HepG2 (cell line): ENCODE results near the gene CLN6. TPM values are rescaled to one million over a fixed set of nuclear protein-coding genes. Genes with fewer than 3 reads are reported as not detected.

Experiments
- IKZF1 ChIP-seq: fragments of 450-650 bp; IDR thresholded peaks from 2 replicates; pipeline ENCODE4 v1.7.1; 2016
- MTA1 ChIP-seq: sonication (generic); formaldehyde crosslinking; IDR thresholded peaks from 2 replicates; pipeline ENCODE4 v1.4.0; 2020; ENCODE audit warnings: missing genetic modification reagents, mild to moderate bottlenecking, borderline replicate concordance
- NONO ChIP-seq, 2 experiments: fragments of 450-650 bp in 1 of 2; sonication (generic) in 1 of 2; formaldehyde crosslinking in 1 of 2; IDR thresholded peaks in 1 of 2; conservative IDR thresholded peaks in 1 of 2; 2 replicates each; pipeline versions ENCODE4 v1.6.1 to v1.8.0; 2017 to 2022; ENCODE audit warnings: mild to moderate bottlenecking in 1 of 2, missing genetic modification reagents in 1 of 2, moderate library complexity in 1 of 2
- RARG ChIP-seq: sonication (generic); formaldehyde crosslinking; IDR thresholded peaks from 2 replicates; pipeline ENCODE4 v1.4.0; 2020; ENCODE audit warnings: low read depth, mild to moderate bottlenecking, missing genetic modification reagents
- REPIN1 ChIP-seq: sonication (generic); formaldehyde crosslinking; IDR thresholded peaks from 2 replicates; pipeline ENCODE4 v1.8.0; 2022; ENCODE audit warnings: missing genetic modification reagents, low read depth, mild to moderate bottlenecking, borderline replicate concordance
- RORA ChIP-seq: sonication (generic); formaldehyde crosslinking; IDR thresholded peaks from 2 replicates; pipeline ENCODE4 v1.5.0; 2020; ENCODE audit warnings: mild to moderate bottlenecking, missing genetic modification reagents, moderate library complexity
- SKI ChIP-seq: fragments of 450-650 bp; IDR thresholded peaks from one replicate; pipeline ENCODE4 v1.6.1; 2018; ENCODE audit warnings: mild to moderate bottlenecking; ENCODE audit not compliant: partially characterized antibody
- ZEB1 ChIP-seq: IDR thresholded peaks from 2 replicates; pipeline ENCODE4 v1.6.1; 2012; ENCODE audit warnings: mild to moderate bottlenecking, low read depth, inconsistent platforms; ENCODE audit not compliant: insufficient replicate concordance
- ZNF263 ChIP-seq: sonication (generic); formaldehyde crosslinking; IDR thresholded peaks from 2 replicates; pipeline ENCODE4 v1.4.0; 2020; ENCODE audit warnings: missing genetic modification reagents
- ZNF841 ChIP-seq: sonication (generic); formaldehyde crosslinking; IDR thresholded peaks from 2 replicates; pipeline ENCODE4 v1.8.1; 2023; ENCODE audit warnings: missing genetic modification reagents, borderline replicate concordance
- ZSCAN9 ChIP-seq: IDR thresholded peaks from 2 replicates; pipeline ENCODE4 v1.6.1; 2016; ENCODE audit warnings: borderline replicate concordance
- polyA plus RNA-seq, 8 experiments: library from polyadenylated mRNA; depleted of rRNA in 3 of 8; stranded (reverse) in 7 of 8; unstranded in 1 of 8; fragments of >200 nt; fragmentation: Illumina TruSeq in 4 of 8; extraction: Trizol in 4 of 8; gene quantifications; 2 replicates each; pipeline versions ENCODE4 v1.2.1 to v1.2.3, GENCODE V29; 2011 to 2016; ENCODE audit warnings: low read depth in 4 of 8, missing spikeins in 1 of 8, mixed read lengths in 1 of 8; ENCODE audit not compliant: insufficient read depth in 1 of 8
- total RNA-seq, 5 experiments: library from RNA; depleted of rRNA; stranded (reverse); fragments of >200 nt; fragmentation: Illumina TruSeq; extraction: Trizol; gene quantifications; 2 replicates each; pipeline ENCODE4 v1.2.3, GENCODE V29; 2016; ENCODE audit warnings: low read depth in 1 of 5
- TF ChIP-seq, protein P1 (sequence below): IDR thresholded peaks from 2 replicates; pipeline ENCODE4 v1.6.1; 2016; ENCODE audit warnings: missing compliant biosample characterization, missing genetic modification reagents, borderline replicate concordance
- TF ChIP-seq, protein P2 (sequence below): sonication (generic); formaldehyde crosslinking; IDR thresholded peaks from 2 replicates; pipeline ENCODE4 v1.8.1; 2023; ENCODE audit warnings: mild to moderate bottlenecking, missing genetic modification reagents
- TF ChIP-seq, protein P3 (sequence below), 2 experiments: sonication (generic) in 1 of 2; formaldehyde crosslinking in 1 of 2; IDR thresholded peaks; 2 replicates each; pipeline versions ENCODE4 v1.4.0 to v1.6.1; 2018 to 2020; ENCODE audit warnings: missing genetic modification reagents in 2 of 2, borderline replicate concordance in 1 of 2, low read depth in 1 of 2, mild to moderate bottlenecking in 1 of 2, missing biosample characterization in 1 of 2
- TF ChIP-seq, protein P4 (sequence below): sonication (generic); formaldehyde crosslinking; IDR thresholded peaks from 2 replicates; pipeline ENCODE4 v1.4.0; 2020; ENCODE audit warnings: missing genetic modification reagents
- TF ChIP-seq, protein P5 (sequence below): sonication (generic); formaldehyde crosslinking; IDR thresholded peaks from 2 replicates; pipeline ENCODE4 v1.4.0; 2020; ENCODE audit warnings: low read depth, missing genetic modification reagents
- TF ChIP-seq, protein P6 (sequence below): sonication (generic); formaldehyde crosslinking; IDR thresholded peaks from 2 replicates; pipeline ENCODE4 v1.8.0; 2022; ENCODE audit warnings: mild to moderate bottlenecking, missing genetic modification reagents

CLN6 gene
- total and polyA plus RNA-seq, 2 of the 13 experiments (the other 11 are each of a cell fraction or from before 2014, with no cell fraction given), result 24.9 to 27.1 TPM

DNA sequence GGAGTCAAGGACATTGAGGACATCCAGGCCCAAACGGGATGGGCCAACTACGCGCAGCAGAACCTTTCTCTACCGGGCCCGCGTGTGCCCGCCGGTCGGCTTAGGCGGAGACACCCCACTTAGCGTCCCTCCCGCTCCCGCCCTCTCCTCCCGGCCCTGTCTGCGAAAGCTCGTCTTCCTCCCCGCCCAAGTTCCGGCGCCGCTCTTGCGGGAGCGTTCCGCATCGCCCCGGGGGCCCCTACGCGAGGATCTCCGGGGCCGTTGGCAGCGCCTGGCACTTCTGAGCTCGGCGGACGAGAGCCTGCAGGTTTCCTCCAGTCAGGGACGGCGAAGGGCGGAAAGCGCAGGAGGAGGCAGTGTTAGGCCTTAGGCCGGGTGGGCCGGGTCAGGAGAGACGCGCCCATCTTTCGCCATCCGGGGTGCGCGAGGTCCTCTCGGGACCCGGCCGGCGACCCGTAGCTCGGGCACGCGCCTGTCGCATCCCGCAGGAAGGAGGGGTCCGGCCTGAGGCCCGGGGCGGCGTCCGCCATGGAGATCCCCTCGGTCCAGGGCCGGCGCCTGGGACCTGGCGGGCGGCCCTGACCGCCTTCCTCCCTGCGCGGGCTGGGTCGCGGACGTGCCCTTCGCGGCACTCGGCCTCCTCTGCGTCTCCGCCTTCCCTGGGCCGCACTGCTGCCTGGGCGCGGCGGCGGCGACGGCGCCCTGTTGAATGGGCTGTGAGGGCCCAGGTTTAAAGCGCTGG lies 48.2 kb upstream of the CLN6 start, which contains the start of gene FEM1B (continued):
- TF ChIP-seq, protein P1, sequence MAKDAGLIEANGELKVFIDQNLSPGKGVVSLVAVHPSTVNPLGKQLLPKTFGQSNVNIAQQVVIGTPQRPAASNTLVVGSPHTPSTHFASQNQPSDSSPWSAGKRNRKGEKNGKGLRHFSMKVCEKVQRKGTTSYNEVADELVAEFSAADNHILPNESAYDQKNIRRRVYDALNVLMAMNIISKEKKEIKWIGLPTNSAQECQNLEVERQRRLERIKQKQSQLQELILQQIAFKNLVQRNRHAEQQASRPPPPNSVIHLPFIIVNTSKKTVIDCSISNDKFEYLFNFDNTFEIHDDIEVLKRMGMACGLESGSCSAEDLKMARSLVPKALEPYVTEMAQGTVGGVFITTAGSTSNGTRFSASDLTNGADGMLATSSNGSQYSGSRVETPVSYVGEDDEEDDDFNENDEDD (CRISPR knock-in tag), result peak; percentile 85
- TF ChIP-seq RARG (CRISPR knock-in tag) (no peak), MTA1 (CRISPR knock-in tag) (peak; percentile 77; the same call in 1 of the 2 replicates), REPIN1 (CRISPR knock-in tag) (peak; percentile 40; the same call in 1 of the 2 replicates), IKZF1 (no peak), RORA (peak; percentile 47; the same call in 1 of the 2 replicates), ZNF263 (CRISPR knock-in tag) (0 out of 2 replicates have a peak, but pooled peaks have one; percentile 15), NONO (IDR thresholded peaks at IDR 0.05) (no peak), NONO (CRISPR knock-in tag; conservative IDR thresholded peaks at IDR 0.05) (peak; percentile 91), ZEB1 (no peak), ZNF841 (CRISPR knock-in tag) (0 out of 2 replicates have a peak, but pooled peaks have one; percentile 27), ZSCAN9 (CRISPR knock-in tag) (peak; percentile 16; the same call in 1 of the 2 replicates), SKI (peak; percentile 47)
- TF ChIP-seq, protein P2, sequence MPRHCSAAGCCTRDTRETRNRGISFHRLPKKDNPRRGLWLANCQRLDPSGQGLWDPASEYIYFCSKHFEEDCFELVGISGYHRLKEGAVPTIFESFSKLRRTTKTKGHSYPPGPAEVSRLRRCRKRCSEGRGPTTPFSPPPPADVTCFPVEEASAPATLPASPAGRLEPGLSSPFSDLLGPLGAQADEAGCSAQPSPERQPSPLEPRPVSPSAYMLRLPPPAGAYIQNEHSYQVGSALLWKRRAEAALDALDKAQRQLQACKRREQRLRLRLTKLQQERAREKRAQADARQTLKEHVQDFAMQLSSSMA (CRISPR knock-in tag), result peak; percentile 67; the same call in 1 of the 2 replicates
- TF ChIP-seq, protein P3, sequence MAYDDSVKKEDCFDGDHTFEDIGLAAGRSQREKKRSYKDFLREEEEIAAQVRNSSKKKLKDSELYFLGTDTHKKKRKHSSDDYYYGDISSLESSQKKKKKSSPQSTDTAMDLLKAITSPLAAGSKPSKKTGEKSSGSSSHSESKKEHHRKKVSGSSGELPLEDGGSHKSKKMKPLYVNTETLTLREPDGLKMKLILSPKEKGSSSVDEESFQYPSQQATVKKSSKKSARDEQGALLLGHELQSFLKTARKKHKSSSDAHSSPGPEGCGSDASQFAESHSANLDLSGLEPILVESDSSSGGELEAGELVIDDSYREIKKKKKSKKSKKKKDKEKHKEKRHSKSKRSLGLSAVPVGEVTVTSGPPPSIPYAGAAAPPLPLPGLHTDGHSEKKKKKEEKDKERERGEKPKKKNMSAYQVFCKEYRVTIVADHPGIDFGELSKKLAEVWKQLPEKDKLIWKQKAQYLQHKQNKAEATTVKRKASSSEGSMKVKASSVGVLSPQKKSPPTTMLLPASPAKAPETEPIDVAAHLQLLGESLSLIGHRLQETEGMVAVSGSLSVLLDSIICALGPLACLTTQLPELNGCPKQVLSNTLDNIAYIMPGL (CRISPR knock-in tag; IDR thresholded peaks at IDR 0.05; ENCODE audit: borderline replicate concordance in 1 of 2, low read depth in 1 of 2), result peak; percentile 82 to 96
- TF ChIP-seq, protein P4, sequence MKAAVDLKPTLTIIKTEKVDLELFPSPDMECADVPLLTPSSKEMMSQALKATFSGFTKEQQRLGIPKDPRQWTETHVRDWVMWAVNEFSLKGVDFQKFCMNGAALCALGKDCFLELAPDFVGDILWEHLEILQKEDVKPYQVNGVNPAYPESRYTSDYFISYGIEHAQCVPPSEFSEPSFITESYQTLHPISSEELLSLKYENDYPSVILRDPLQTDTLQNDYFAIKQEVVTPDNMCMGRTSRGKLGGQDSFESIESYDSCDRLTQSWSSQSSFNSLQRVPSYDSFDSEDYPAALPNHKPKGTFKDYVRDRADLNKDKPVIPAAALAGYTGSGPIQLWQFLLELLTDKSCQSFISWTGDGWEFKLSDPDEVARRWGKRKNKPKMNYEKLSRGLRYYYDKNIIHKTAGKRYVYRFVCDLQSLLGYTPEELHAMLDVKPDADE (CRISPR knock-in tag), result peak; percentile 25; the same call in 1 of the 2 replicates
- TF ChIP-seq, protein P5, sequence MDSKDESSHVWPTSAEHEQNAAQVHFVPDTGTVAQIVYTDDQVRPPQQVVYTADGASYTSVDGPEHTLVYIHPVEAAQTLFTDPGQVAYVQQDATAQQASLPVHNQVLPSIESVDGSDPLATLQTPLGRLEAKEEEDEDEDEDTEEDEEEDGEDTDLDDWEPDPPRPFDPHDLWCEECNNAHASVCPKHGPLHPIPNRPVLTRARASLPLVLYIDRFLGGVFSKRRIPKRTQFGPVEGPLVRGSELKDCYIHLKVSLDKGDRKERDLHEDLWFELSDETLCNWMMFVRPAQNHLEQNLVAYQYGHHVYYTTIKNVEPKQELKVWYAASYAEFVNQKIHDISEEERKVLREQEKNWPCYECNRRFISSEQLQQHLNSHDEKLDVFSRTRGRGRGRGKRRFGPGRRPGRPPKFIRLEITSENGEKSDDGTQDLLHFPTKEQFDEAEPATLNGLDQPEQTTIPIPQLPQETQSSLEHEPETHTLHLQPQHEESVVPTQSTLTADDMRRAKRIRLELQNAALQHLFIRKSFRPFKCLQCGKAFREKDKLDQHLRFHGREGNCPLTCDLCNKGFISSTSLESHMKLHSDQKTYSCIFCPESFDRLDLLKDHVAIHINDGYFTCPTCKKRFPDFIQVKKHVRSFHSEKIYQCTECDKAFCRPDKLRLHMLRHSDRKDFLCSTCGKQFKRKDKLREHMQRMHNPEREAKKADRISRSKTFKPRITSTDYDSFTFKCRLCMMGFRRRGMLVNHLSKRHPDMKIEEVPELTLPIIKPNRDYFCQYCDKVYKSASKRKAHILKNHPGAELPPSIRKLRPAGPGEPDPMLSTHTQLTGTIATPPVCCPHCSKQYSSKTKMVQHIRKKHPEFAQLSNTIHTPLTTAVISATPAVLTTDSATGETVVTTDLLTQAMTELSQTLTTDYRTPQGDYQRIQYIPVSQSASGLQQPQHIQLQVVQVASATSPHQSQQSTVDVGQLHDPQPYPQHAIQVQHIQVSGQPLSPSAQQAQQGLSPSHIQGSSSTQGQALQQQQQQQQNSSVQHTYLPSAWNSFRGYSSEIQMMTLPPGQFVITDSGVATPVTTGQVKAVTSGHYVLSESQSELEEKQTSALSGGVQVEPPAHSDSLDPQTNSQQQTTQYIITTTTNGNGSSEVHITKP (CRISPR knock-in tag), result 0 out of 2 replicates have a peak, but pooled peaks have one; percentile 58
- TF ChIP-seq, protein P6, sequence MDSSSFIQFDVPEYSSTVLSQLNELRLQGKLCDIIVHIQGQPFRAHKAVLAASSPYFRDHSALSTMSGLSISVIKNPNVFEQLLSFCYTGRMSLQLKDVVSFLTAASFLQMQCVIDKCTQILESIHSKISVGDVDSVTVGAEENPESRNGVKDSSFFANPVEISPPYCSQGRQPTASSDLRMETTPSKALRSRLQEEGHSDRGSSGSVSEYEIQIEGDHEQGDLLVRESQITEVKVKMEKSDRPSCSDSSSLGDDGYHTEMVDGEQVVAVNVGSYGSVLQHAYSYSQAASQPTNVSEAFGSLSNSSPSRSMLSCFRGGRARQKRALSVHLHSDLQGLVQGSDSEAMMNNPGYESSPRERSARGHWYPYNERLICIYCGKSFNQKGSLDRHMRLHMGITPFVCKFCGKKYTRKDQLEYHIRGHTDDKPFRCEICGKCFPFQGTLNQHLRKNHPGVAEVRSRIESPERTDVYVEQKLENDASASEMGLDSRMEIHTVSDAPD, result 0 out of 2 replicates have a peak, but pooled peaks have one; percentile 21
